HG02938 (cell line): Measurements from ENCODE around the gene USH2A.
A peak's percentile ranks its signal among the peaks of the same experiment; 100 is the strongest.
"Not testable (repeated sequence)": the region's sequence is repeated elsewhere in the genome, so short reads cannot be mapped to it uniquely, and the experiment has no call there.

ENCODE experiments used
- ATAC-seq: cut with Tn5 transposase; IDR thresholded peaks from one replicate; pipeline ENCODE4 v1.9.1; 2021; ENCODE audit warnings: mild to moderate bottlenecking, moderate library complexity; ENCODE audit not compliant: unreplicated experiment

USH2A gene

GRCh38 chr1:216049741-216050430 is 373.4 kb downstream of the USH2A start:
- no peak for ATAC-seq

- no peak for ATAC-seq
These were observed 375.3 kb downstream of the USH2A start for GRCh38 chr1:216047811-216048572.

- ATAC-seq: no peak
These were observed 376.9 kb downstream of the USH2A start for GRCh38 chr1:216046336-216046735.

GRCh38 chr1:216045400-216045799 is 377.8 kb downstream of the USH2A start:
- ATAC-seq: no peak

- ATAC-seq: no peak
These were observed 378.7 kb downstream of the USH2A start for GRCh38 chr1:216044538-216044937.

- peak; percentile 44 for ATAC-seq
These were observed 388.7 kb downstream of the USH2A start for GRCh38 chr1:216034506-216034905.

GRCh38 chr1:216032961-216033614 is 390.2 kb downstream of the USH2A start:
- no peak for ATAC-seq

- peak; percentile 43 for ATAC-seq
These were observed 391.0 kb downstream of the USH2A start for GRCh38 chr1:216032284-216032683.

- no peak for ATAC-seq
These were observed 394.6 kb downstream of the USH2A start for GRCh38 chr1:216028631-216029030.

- ATAC-seq: no peak
These were observed 398.7 kb downstream of the USH2A start for GRCh38 chr1:216024546-216024945.

GRCh38 chr1:216020743-216021345 is 402.4 kb downstream of the USH2A start:
- peak; percentile 70 for ATAC-seq

- ATAC-seq: no peak
These were observed 408.1 kb downstream of the USH2A start for GRCh38 chr1:216015116-216015515.

- ATAC-seq: no peak
These were observed 409.2 kb downstream of the USH2A start for GRCh38 chr1:216014086-216014485.

GRCh38 chr1:216009456-216009855 is 413.8 kb downstream of the USH2A start:
- not testable (repeated sequence) for ATAC-seq

GRCh38 chr1:216005916-216006315 is 417.3 kb downstream of the USH2A start:
- peak; percentile 99 for ATAC-seq

GRCh38 chr1:215992620-215993019 is 430.6 kb downstream of the USH2A start:
- peak; percentile 75 for ATAC-seq

GRCh38 chr1:215987092-215987875 is 436.0 kb downstream of the USH2A start:
- ATAC-seq: no peak

GRCh38 chr1:215986401-215986800 is 436.8 kb downstream of the USH2A start:
- no peak for ATAC-seq

GRCh38 chr1:215983680-215984079 is 439.6 kb downstream of the USH2A start:
- no peak for ATAC-seq

GRCh38 chr1:215971793-215972441 is 451.3 kb downstream of the USH2A start:
- no peak for ATAC-seq
